ENCODE measurements around the gene MUC2. TPM values are rescaled to one million over a fixed set of nuclear protein-coding genes. Genes with fewer than 3 reads are reported as not detected.

The MUC2 gene
- total RNA-seq, 1 donor from 2014 or later, result not detected

DNA sequence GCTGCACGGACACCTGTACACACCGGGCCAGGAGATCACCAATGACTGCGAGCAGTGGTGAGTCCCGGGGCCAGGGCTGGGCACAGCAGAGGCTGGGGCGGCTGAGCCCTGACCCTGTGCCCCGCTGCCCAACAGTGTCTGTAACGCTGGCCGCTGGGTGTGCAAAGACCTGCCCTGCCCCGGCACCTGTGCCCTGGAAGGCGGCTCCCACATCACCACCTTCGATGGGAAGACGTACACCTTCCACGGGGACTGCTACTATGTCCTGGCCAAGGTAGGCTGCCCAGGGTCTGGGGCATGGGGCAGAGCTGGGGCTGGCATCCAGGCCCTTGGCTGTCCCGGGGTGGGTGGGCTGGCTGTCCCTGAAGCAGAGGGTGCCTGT, 7.7 kb downstream of the MUC2 start:
- Mint-ChIP-seq H3K4me1 (ENCODE audit: low read depth, unreplicated experiment) (no peaks in the 10 kb centered on the region), H3K27ac (ENCODE audit: unreplicated experiment) (no peak overlapping the region), H3K4me3 (ENCODE audit: unreplicated experiment) (no peak overlapping the region), H3K9me3 (ENCODE audit: unreplicated experiment) (peaks cover 1% of the 10 kb centered on the region), H3K27me3 (ENCODE audit: unreplicated experiment) (no peaks in the 10 kb centered on the region), H3K36me3 (ENCODE audit: unreplicated experiment) (no peaks in the 10 kb centered on the region)
- no peak for TF ChIP-seq CTCF (IDR thresholded peaks at IDR 0.05; ENCODE audit: partially characterized antibody, unreplicated experiment)
- peak; percentile 13 for DNase-seq

DNA sequence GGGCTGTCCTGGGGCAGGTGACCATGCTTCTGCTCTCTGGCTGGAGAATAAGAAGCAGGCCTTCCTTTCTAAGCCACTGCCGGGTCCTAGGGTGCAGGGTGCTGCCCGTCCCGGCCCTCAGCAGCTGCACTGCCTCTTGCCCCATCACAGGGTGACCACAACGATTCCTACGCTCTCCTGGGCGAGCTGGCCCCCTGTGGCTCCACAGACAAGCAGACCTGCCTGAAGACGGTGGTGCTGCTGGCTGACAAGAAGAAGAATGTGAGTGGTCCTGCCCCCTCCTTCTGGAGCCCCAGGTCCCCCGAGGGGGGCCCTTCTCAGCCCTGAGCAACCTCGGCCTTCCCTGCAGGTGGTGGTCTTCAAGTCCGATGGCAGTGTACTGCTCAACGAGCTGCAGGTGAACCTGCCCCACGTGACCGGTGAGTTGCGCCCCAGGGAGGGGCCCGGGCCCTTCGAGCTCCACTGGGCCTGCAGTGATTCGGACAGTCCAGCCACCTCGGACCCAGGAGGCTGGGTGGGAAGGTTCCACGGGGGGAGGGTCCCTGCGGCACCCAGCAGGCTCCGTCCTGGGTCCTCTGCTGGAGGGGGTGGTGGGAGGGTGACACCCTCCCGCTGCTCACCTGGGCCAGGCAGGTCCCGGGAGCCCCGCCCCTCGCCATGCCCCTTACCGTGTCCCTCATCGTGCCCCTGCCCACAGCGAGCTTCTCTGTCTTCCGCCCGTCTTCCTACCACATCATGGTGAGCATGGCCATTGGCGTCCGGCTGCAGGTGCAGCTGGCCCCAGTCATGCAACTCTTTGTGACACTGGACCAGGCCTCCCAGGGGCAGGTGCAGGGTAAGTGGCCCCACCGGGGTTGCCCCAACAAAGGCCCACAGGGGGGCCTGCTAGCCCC, 8.3 kb downstream of the MUC2 start:
- Mint-ChIP-seq H3K4me1 (ENCODE audit: low read depth, unreplicated experiment) (no peaks in the 10 kb centered on the region), H3K4me3 (ENCODE audit: unreplicated experiment) (no peak overlapping the region), H3K36me3 (ENCODE audit: unreplicated experiment) (no peaks in the 10 kb centered on the region), H3K9me3 (ENCODE audit: unreplicated experiment) (peaks cover 1% of the 10 kb centered on the region), H3K27me3 (ENCODE audit: unreplicated experiment) (no peaks in the 10 kb centered on the region), H3K27ac (ENCODE audit: unreplicated experiment) (no peak overlapping the region)
- peak; percentile 16 for DNase-seq
- TF ChIP-seq CTCF (IDR thresholded peaks at IDR 0.05; ENCODE audit: partially characterized antibody, unreplicated experiment), result no peak

DNA sequence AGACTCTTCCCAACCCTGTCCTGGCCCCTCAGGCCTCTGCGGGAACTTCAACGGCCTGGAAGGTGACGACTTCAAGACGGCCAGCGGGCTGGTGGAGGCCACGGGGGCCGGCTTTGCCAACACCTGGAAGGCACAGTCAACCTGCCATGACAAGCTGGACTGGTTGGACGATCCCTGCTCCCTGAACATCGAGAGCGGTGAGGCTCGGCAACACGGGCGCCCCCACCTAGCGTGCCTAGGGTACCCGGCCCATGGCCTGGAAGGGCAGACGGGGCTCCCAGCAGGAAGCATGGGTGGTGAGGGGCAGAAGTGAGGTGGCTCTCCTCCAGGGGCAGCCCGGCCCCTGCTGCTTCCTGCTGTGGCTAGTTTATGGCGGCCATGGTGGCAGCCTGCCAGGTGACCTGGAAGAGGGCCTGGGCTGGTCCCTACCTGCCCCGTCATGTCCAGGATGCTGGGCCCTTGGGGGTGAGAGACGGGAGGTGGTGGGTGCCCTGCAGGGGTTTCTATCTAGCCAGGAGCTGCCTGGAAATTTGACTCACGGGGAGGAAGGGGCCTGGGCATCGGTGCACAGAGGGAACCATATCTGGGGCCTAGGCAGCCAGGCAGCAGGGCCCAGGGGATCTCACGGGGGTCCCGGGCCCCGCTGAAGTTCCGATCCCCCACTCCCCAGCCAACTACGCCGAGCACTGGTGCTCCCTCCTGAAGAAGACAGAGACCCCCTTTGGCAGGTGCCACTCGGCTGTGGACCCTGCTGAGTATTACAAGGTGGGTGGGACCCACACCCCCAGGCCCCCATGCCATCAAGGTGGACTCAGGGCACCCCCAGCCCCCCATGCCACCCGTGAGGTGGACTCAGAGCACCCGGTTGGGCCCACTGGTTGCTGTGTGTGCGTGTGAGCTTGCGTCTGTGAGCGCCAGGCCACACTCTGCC, 9.2 kb downstream of the MUC2 start:
- Mint-ChIP-seq H3K9me3 (ENCODE audit: unreplicated experiment) (peaks cover 1% of the 10 kb centered on the region), H3K4me3 (ENCODE audit: unreplicated experiment) (no peak overlapping the region), H3K4me1 (ENCODE audit: low read depth, unreplicated experiment) (no peaks in the 10 kb centered on the region), H3K27me3 (ENCODE audit: unreplicated experiment) (no peaks in the 10 kb centered on the region), H3K36me3 (ENCODE audit: unreplicated experiment) (no peaks in the 10 kb centered on the region), H3K27ac (ENCODE audit: unreplicated experiment) (no peak overlapping the region)
- DNase-seq, result peak; percentile 13
- no peak for TF ChIP-seq CTCF (IDR thresholded peaks at IDR 0.05; ENCODE audit: partially characterized antibody, unreplicated experiment)

DNA sequence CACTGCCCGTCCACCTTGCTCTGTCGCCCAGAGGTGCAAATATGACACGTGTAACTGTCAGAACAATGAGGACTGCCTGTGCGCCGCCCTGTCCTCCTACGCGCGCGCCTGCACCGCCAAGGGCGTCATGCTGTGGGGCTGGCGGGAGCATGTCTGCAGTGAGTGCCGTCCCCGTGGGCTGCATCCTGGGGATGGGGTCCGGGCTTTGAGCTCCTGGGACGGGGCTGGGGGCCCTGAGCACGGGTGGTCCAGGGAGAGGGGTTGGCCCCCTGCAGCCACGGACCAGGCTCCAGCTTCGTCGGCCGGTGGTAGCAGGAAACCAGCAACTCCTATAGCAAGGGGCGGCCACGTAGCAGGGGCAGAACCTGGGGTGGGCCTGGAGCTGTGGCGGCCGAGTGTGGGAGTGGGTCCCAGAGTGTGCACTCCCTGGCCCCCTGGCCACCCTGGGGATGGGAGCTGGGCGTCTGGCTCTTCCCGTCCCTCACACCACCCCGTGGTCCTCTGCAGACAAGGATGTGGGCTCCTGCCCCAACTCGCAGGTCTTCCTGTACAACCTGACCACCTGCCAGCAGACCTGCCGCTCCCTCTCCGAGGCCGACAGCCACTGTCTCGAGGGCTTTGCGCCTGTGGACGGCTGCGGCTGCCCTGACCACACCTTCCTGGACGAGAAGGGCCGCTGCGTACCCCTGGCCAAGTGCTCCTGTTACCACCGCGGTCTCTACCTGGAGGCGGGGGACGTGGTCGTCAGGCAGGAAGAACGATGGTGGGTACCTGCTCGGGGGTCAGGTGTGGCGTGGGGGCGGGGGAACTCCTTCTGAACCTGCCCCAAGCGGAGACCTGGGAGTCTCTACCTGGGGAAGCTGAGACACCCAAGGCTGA, 10.1 kb downstream of the MUC2 start:
- TF ChIP-seq CTCF (IDR thresholded peaks at IDR 0.05; ENCODE audit: partially characterized antibody, unreplicated experiment), result no peak
- Mint-ChIP-seq H3K36me3 (ENCODE audit: unreplicated experiment) (no peaks in the 10 kb centered on the region), H3K4me3 (ENCODE audit: unreplicated experiment) (no peak overlapping the region), H3K27me3 (ENCODE audit: unreplicated experiment) (no peaks in the 10 kb centered on the region), H3K9me3 (ENCODE audit: unreplicated experiment) (peaks cover 1% of the 10 kb centered on the region), H3K27ac (ENCODE audit: unreplicated experiment) (no peak overlapping the region), H3K4me1 (ENCODE audit: low read depth, unreplicated experiment) (no peaks in the 10 kb centered on the region)
- DNase-seq, result peak; percentile 21
